HepG2 (cell line): ENCODE results near the gene ARID5B. TPM values are rescaled to one million over a fixed set of nuclear protein-coding genes. Genes with fewer than 3 reads are reported as not detected.
A peak's percentile ranks its signal among the peaks of the same experiment; 100 is the strongest.

Source experiments
- ATAC-seq: fragments of 200-7000 bp; cut with Tn5 transposase; 3 replicates; pipeline ENCODE4 v1.9.1; 2020; ENCODE audit warnings: mild to moderate bottlenecking, moderate library complexity
- BruUV-seq: library from RNA; stranded (reverse); fragments of 400-500 nt; replicated peaks from 2 replicates; lab custom pipeline; 2021; lab: Mats Ljungman, UMichigan
- CTCF ChIA-PET: fragments of 300-600 bp; formaldehyde crosslinking; extraction: SDS; loops from one replicate; lab custom pipeline; 2021; ENCODE audit warnings: low total read pairs, inconsistent platforms, low intra/inter-chr PET ratio; lab: Yijun Ruan, JAX
- POLR2A ChIA-PET: fragments of 350-600 bp; sonication (Branson Sonifier 250); formaldehyde crosslinking; loops from one replicate; lab custom pipeline; 2020; ENCODE audit warnings: antibody characterized with exemption, inconsistent platforms; lab: Yijun Ruan, JAX
- DNase-seq: peaks from one replicate; pipeline ENCODE4 v3.0.0-alpha.2; 2015; ENCODE audit warnings: low spot score
- FAIRE-seq: peaks from 3 replicates; lab custom pipeline; 2011; peaks lifted over from hg19 to GRCh38; lab: Jason Lieb, UNC
- H2AFZ ChIP-seq: one replicate; pipeline ENCODE4 v1.6.1; 2011; ENCODE audit warnings: low read length, inconsistent platforms
- H3K27ac ChIP-seq: fragments of 300-600 bp; 3 replicates; pipeline ENCODE4 v1.8.0; 2011; ENCODE audit warnings: mixed run types, mild to moderate bottlenecking, mixed read lengths, low read length, inconsistent platforms; ENCODE audit not compliant: insufficient read depth; ENCODE audit errors: extremely low read length
- H3K27me3 ChIP-seq, 2 experiments: fragments of 200-600 bp in 1 of 2; 2 replicates in 1 of 2; 3 replicates in 1 of 2; pipeline versions ENCODE4 v1.6.0 to v1.8.0; 2011; ENCODE audit warnings: low read length in 2 of 2, mild to moderate bottlenecking in 2 of 2, moderate library complexity in 2 of 2, inconsistent platforms in 1 of 2; ENCODE audit not compliant: insufficient read depth in 2 of 2, control insufficient read depth in 1 of 2
- H3K36me3 ChIP-seq, 2 experiments: fragments of 200-600 bp in 1 of 2; replicated peaks in 1 of 2; 2 replicates in 1 of 2; 3 replicates in 1 of 2; pipeline versions ENCODE4 v1.5.1 to v1.8.0; 2011; ENCODE audit warnings: low read length in 2 of 2, inconsistent platforms in 1 of 2; ENCODE audit not compliant: insufficient read depth in 2 of 2, control insufficient read depth in 1 of 2
- H3K4me1 ChIP-seq: 2 replicates; pipeline ENCODE4 v1.5.1; 2012; ENCODE audit warnings: low read length, inconsistent platforms; ENCODE audit not compliant: insufficient read depth
- H3K4me2 ChIP-seq: 2 replicates; pipeline ENCODE4 v1.6.0; 2011; ENCODE audit warnings: low read depth, low read length, inconsistent platforms
- H3K4me3 ChIP-seq, 3 experiments: fragments of 200-600 bp in 1 of 3; sonication (generic), shearing (Covaris generic) in 1 of 3; replicated peaks in 1 of 3; 2 replicates each; pipeline ENCODE4 v1.5.1; 2011 to 2016; ENCODE audit warnings: low read length in 3 of 3, inconsistent platforms in 2 of 3, low read depth in 2 of 3, mild to moderate bottlenecking in 2 of 3, control low read depth in 1 of 3, mixed read lengths in 1 of 3; ENCODE audit not compliant: insufficient read depth in 1 of 3
- H3K79me2 ChIP-seq: one replicate; pipeline ENCODE4 v1.6.1; 2011; ENCODE audit warnings: low read length, inconsistent platforms; ENCODE audit not compliant: insufficient read depth
- H3K9ac ChIP-seq: 2 replicates; pipeline ENCODE4 v1.6.0; 2011; ENCODE audit warnings: mild to moderate bottlenecking, low read depth, low read length, inconsistent platforms; ENCODE audit not compliant: insufficient read depth
- H3K9me3 ChIP-seq: 2 replicates; pipeline ENCODE4 v1.5.1; 2012; ENCODE audit warnings: mild to moderate bottlenecking, low read length
- H4K20me1 ChIP-seq: 2 replicates; pipeline ENCODE4 v1.6.0; 2011; ENCODE audit warnings: inconsistent platforms, mild to moderate bottlenecking, low read length, moderate library complexity; ENCODE audit not compliant: insufficient read depth
- ERF ChIP-seq: IDR thresholded peaks from 2 replicates; pipeline ENCODE4 v1.6.1; 2018; ENCODE audit warnings: missing biosample characterization, missing genetic modification reagents
- HNRNPK ChIP-seq: fragments of 200-400 bp; formaldehyde crosslinking; IDR thresholded peaks from 2 replicates; pipeline ENCODE4 v1.6.1; 2018; ENCODE audit warnings: low read length, low read depth, moderate library complexity, mild to moderate bottlenecking; ENCODE audit not compliant: poor library complexity, severe bottlenecking
- NFIB ChIP-seq: sonication (generic); formaldehyde crosslinking; IDR thresholded peaks from 2 replicates; pipeline ENCODE4 v1.9.0; 2021; ENCODE audit warnings: missing genetic modification reagents, mild to moderate bottlenecking, borderline replicate concordance
- POLR2A ChIP-seq, 2 experiments: IDR thresholded peaks; 2 replicates each; pipeline ENCODE4 v1.6.1; 2011; ENCODE audit warnings: low read depth in 2 of 2, low read length in 2 of 2, mild to moderate bottlenecking in 1 of 2, moderate library complexity in 1 of 2; ENCODE audit not compliant: insufficient read depth in 1 of 2
- PRPF4 ChIP-seq: fragments of 200-400 bp; formaldehyde crosslinking; IDR thresholded peaks from 2 replicates; pipeline ENCODE4 v1.6.1; 2016; ENCODE audit warnings: low read length, low read depth; ENCODE audit not compliant: poor library complexity, severe bottlenecking
- ZBTB37 ChIP-seq: sonication (generic); formaldehyde crosslinking; IDR thresholded peaks from 2 replicates; pipeline ENCODE4 v1.4.0; 2020; ENCODE audit warnings: mild to moderate bottlenecking, missing genetic modification reagents
- ZNF33B ChIP-seq: sonication (generic); formaldehyde crosslinking; IDR thresholded peaks from 2 replicates; pipeline ENCODE4 v1.5.1; 2020; ENCODE audit warnings: mild to moderate bottlenecking, missing genetic modification reagents
- ZNF350 ChIP-seq: sonication (generic); formaldehyde crosslinking; IDR thresholded peaks from 2 replicates; pipeline ENCODE4 v1.4.0; 2020; ENCODE audit warnings: mild to moderate bottlenecking, low read depth, missing genetic modification reagents, borderline replicate concordance
- ZNF556 ChIP-seq: sonication (generic); formaldehyde crosslinking; IDR thresholded peaks from 2 replicates; pipeline ENCODE4 v1.4.0; 2020; ENCODE audit warnings: mild to moderate bottlenecking, missing genetic modification reagents, borderline replicate concordance
- ZSCAN25 ChIP-seq: sonication (generic); formaldehyde crosslinking; IDR thresholded peaks from 2 replicates; pipeline ENCODE4 v1.8.0; 2022; ENCODE audit warnings: mild to moderate bottlenecking, missing genetic modification reagents
- WGBS: methylation state at CpG from one replicate; pipeline ENCODE4 v1.1.6; 2017; ENCODE audit warnings: low lambda C conversion rate; 5-methylcytosine and 5-hydroxymethylcytosine counted together
- in situ Hi-C: cut with HindIII; loops from 2 replicates; pipeline ENCODE4 v1.10.0; 2017; ENCODE audit warnings: low pct_unique_long_range_greater_than_20kb; ENCODE audit not compliant: extremely low pct_ligation_motif_present
- intact Hi-C: fragments of 100-400 bp; cut with micrococcal nuclease; formaldehyde crosslinking; loops from one replicate; pipeline ENCODE4 v1.10.0; 2022; ENCODE audit not compliant: unreplicated experiment
- polyA plus RNA-seq, 8 experiments: library from polyadenylated mRNA; depleted of rRNA in 3 of 8; stranded (reverse) in 7 of 8; unstranded in 1 of 8; fragments of >200 nt; fragmentation: Illumina TruSeq in 4 of 8; extraction: Trizol in 4 of 8; gene quantifications; 2 replicates each; pipeline versions ENCODE4 v1.2.1 to v1.2.3, GENCODE V29; 2011 to 2016; ENCODE audit warnings: low read depth in 4 of 8, missing spikeins in 1 of 8, mixed read lengths in 1 of 8; ENCODE audit not compliant: insufficient read depth in 1 of 8
- total RNA-seq, 5 experiments: library from RNA; depleted of rRNA; stranded (reverse); fragments of >200 nt; fragmentation: Illumina TruSeq; extraction: Trizol; gene quantifications; 2 replicates each; pipeline ENCODE4 v1.2.3, GENCODE V29; 2016; ENCODE audit warnings: low read depth in 1 of 5
- TF ChIP-seq, protein P1 (sequence below): sonication (generic); formaldehyde crosslinking; IDR thresholded peaks from 2 replicates; pipeline ENCODE4 v1.5.0; 2020; ENCODE audit warnings: mild to moderate bottlenecking, missing genetic modification reagents, borderline replicate concordance
- TF ChIP-seq, protein P2 (sequence below): sonication (generic); formaldehyde crosslinking; conservative IDR thresholded peaks from 2 replicates; pipeline ENCODE4 v1.8.0; 2022; ENCODE audit warnings: mild to moderate bottlenecking, moderate library complexity, missing genetic modification reagents
- TF ChIP-seq, protein P3 (sequence below): sonication (generic); formaldehyde crosslinking; IDR thresholded peaks from 2 replicates; pipeline ENCODE4 v1.5.1; 2020; ENCODE audit warnings: mild to moderate bottlenecking, moderate library complexity, missing genetic modification reagents

The ARID5B gene
- total and polyA plus RNA-seq, 2 of the 13 experiments (the other 11 are each of a cell fraction or from before 2014, with no cell fraction given): 6.2 to 21.1 TPM

DNA sequence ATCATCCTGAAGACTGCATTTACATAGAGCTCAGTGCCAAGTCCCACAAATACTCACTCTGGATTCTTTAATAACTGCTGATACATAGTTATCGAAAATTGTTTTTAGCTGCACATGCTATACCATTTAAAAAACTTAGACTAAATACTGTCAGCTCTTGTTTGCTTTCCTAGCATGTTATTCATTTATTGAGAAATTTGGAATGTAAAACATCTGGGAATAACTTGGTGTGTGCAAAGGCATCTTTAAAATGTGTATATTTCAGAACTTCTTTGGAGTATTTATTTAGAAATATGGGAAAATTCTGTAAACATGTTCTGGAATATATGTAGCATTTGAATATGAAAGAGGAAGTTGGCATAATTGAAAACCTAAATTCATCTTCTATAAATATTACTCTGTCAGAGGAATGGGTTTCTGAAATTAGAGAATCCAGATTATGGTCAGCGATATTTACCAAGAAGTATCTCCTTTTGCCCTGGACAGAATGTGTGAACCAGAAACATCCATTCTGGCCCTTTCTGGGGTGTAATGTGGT lies 119.7 kb downstream of the ARID5B start:
- H3K27me3 ChIP-seq: no peaks in the 10 kb centered on the region
- peak overlapping the region; percentile 24 for H3K27ac ChIP-seq
- peaks cover 0 to 5% of the 10 kb centered on the region in 2 experiments; a peak in 3 of 5 replicates for H3K36me3 ChIP-seq
- TF ChIP-seq ZNF556 (CRISPR knock-in tag) (no peak), POLR2A (IDR thresholded peaks at IDR 0.05; ENCODE audit: insufficient read depth in 1 of 2, low read depth in 2 of 2, low read length in 2 of 2) (no peak), HNRNPK (no peak), ZSCAN25 (CRISPR knock-in tag) (no peak), ZNF350 (CRISPR knock-in tag) (no peak), ZBTB37 (CRISPR knock-in tag) (no peak), NFIB (CRISPR knock-in tag) (no peak), PRPF4 (no peak), ERF (CRISPR knock-in tag) (no peak), ZNF33B (CRISPR knock-in tag) (no peak)
- TF ChIP-seq, protein P1, sequence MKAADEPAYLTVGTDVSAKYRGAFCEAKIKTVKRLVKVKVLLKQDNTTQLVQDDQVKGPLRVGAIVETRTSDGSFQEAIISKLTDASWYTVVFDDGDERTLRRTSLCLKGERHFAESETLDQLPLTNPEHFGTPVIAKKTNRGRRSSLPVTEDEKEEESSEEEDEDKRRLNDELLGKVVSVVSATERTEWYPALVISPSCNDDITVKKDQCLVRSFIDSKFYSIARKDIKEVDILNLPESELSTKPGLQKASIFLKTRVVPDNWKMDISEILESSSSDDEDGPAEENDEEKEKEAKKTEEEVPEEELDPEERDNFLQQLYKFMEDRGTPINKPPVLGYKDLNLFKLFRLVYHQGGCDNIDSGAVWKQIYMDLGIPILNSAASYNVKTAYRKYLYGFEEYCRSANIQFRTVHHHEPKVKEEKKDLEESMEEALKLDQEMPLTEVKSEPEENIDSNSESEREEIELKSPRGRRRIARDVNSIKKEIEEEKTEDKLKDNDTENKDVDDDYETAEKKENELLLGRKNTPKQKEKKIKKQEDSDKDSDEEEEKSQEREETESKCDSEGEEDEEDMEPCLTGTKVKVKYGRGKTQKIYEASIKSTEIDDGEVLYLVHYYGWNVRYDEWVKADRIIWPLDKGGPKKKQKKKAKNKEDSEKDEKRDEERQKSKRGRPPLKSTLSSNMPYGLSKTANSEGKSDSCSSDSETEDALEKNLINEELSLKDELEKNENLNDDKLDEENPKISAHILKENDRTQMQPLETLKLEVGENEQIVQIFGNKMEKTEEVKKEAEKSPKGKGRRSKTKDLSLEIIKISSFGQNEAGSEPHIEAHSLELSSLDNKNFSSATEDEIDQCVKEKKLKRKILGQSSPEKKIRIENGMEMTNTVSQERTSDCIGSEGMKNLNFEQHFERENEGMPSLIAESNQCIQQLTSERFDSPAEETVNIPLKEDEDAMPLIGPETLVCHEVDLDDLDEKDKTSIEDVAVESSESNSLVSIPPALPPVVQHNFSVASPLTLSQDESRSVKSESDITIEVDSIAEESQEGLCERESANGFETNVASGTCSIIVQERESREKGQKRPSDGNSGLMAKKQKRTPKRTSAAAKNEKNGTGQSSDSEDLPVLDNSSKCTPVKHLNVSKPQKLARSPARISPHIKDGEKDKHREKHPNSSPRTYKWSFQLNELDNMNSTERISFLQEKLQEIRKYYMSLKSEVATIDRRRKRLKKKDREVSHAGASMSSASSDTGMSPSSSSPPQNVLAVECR (CRISPR knock-in tag): no peak
- TF ChIP-seq, protein P2, sequence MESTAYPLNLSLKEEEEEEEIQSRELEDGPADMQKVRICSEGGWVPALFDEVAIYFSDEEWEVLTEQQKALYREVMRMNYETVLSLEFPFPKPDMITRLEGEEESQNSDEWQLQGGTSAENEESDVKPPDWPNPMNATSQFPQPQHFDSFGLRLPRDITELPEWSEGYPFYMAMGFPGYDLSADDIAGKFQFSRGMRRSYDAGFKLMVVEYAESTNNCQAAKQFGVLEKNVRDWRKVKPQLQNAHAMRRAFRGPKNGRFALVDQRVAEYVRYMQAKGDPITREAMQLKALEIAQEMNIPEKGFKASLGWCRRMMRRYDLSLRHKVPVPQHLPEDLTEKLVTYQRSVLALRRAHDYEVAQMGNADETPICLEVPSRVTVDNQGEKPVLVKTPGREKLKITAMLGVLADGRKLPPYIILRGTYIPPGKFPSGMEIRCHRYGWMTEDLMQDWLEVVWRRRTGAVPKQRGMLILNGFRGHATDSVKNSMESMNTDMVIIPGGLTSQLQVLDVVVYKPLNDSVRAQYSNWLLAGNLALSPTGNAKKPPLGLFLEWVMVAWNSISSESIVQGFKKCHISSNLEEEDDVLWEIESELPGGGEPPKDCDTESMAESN (CRISPR knock-in tag): no peak
- TF ChIP-seq, protein P3, sequence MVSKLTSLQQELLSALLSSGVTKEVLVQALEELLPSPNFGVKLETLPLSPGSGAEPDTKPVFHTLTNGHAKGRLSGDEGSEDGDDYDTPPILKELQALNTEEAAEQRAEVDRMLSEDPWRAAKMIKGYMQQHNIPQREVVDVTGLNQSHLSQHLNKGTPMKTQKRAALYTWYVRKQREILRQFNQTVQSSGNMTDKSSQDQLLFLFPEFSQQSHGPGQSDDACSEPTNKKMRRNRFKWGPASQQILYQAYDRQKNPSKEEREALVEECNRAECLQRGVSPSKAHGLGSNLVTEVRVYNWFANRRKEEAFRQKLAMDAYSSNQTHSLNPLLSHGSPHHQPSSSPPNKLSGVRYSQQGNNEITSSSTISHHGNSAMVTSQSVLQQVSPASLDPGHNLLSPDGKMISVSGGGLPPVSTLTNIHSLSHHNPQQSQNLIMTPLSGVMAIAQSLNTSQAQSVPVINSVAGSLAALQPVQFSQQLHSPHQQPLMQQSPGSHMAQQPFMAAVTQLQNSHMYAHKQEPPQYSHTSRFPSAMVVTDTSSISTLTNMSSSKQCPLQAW (CRISPR knock-in tag): no peak
- in situ Hi-C loops: no loop called here
- H3K9me3 ChIP-seq: no peaks in the 10 kb centered on the region
- 92% methylated on average over 2 of the region's 2 CpGs for WGBS
- no peak overlapping the region for H3K9ac ChIP-seq
- H3K4me1 ChIP-seq: peaks cover 42% of the 10 kb centered on the region
- H2AFZ ChIP-seq: no peak overlapping the region
- H3K4me2 ChIP-seq: no peak overlapping the region
- CTCF ChIA-PET: no interaction called here
- no peak for FAIRE-seq
- no peak for DNase-seq
- POLR2A ChIA-PET: interaction anchor here (1.1 to 2.1 kb wide), 3 partner anchors 17 to 28 kb away, joined by 3 to 5 read pairs (median 3); no protein-coding TSS in a partner anchor
- no TSS peak for BruUV-seq
- intact Hi-C loops: no loop called here
- H3K79me2 ChIP-seq: no peaks in the 10 kb centered on the region
- H4K20me1 ChIP-seq: no peaks in the 10 kb centered on the region
- H3K4me3 ChIP-seq: no peak overlapping the region
- ATAC-seq: no peak
